GM23248 (cell line): ENCODE results near the gene ADGRG2. TPM values are rescaled to one million over a fixed set of nuclear protein-coding genes. Genes with fewer than 3 reads are reported as not detected.

ENCODE experiments used
- DNase-seq: peaks from one replicate; pipeline ENCODE4 v3.0.0-alpha.2; 2015
- H2AFZ ChIP-seq: fragments of 200-600 bp; sonication (generic); 2 replicates; pipeline ENCODE4 v1.6.1; 2016; ENCODE audit warnings: antibody characterized with exemption
- H3F3A ChIP-seq: fragments of 200-600 bp; sonication (generic); 2 replicates; pipeline ENCODE4 v1.6.1; 2016; ENCODE audit warnings: mild to moderate bottlenecking, antibody characterized with exemption, mixed run types; ENCODE audit not compliant: insufficient read depth
- H3K27ac ChIP-seq: fragments of 200-600 bp; sonication (generic); 2 replicates; pipeline ENCODE4 v1.5.1; 2016; ENCODE audit warnings: mild to moderate bottlenecking
- H3K27me3 ChIP-seq: fragments of 200-600 bp; sonication (generic); replicated peaks from 2 replicates; pipeline ENCODE4 v1.6.1; 2016; ENCODE audit warnings: mild to moderate bottlenecking; ENCODE audit not compliant: insufficient read depth
- H3K36me3 ChIP-seq: fragments of 200-600 bp; sonication (generic); 2 replicates; pipeline ENCODE4 v1.6.1; 2016; ENCODE audit warnings: low read depth, mild to moderate bottlenecking
- H3K4me1 ChIP-seq: fragments of 200-600 bp; sonication (generic); 2 replicates; pipeline ENCODE4 v1.6.1; 2016; ENCODE audit warnings: mild to moderate bottlenecking; ENCODE audit not compliant: insufficient read depth
- H3K4me2 ChIP-seq: fragments of 200-600 bp; sonication (generic); one replicate; pipeline ENCODE4 v1.6.1; 2016; ENCODE audit warnings: mild to moderate bottlenecking; ENCODE audit not compliant: unreplicated experiment
- H3K4me3 ChIP-seq: fragments of 200-600 bp; sonication (generic); 2 replicates; pipeline ENCODE4 v1.5.1; 2016; ENCODE audit warnings: mild to moderate bottlenecking
- H3K79me2 ChIP-seq: fragments of 200-600 bp; sonication (generic); 2 replicates; pipeline ENCODE4 v1.6.1; 2016; ENCODE audit warnings: mild to moderate bottlenecking; ENCODE audit not compliant: insufficient read depth
- H3K9ac ChIP-seq: fragments of 200-600 bp; sonication (generic); 2 replicates; pipeline ENCODE4 v1.6.1; 2016; ENCODE audit warnings: mild to moderate bottlenecking
- H3K9me2 ChIP-seq: fragments of 200-600 bp; sonication (generic); 2 replicates; pipeline ENCODE4 v1.6.1; 2016; ENCODE audit warnings: mixed run types, mild to moderate bottlenecking, moderate library complexity; ENCODE audit not compliant: insufficient read depth
- H3K9me3 ChIP-seq: fragments of 200-600 bp; sonication (generic); one replicate; pipeline ENCODE4 v1.6.1; 2017; ENCODE audit warnings: low read depth
- H4K20me1 ChIP-seq: fragments of 200-600 bp; sonication (generic); 2 replicates; pipeline ENCODE4 v1.6.0; 2016; ENCODE audit not compliant: insufficient read depth
- EZH2 ChIP-seq: fragments of 200-600 bp; sonication (generic); IDR thresholded peaks from 2 replicates; pipeline ENCODE4 v1.6.1; 2018; ENCODE audit warnings: antibody characterized with exemption, mild to moderate bottlenecking; ENCODE audit not compliant: insufficient read depth, poor library complexity, severe bottlenecking
- EZH2phosphoT487 ChIP-seq: fragments of 200-600 bp; sonication (generic); IDR thresholded peaks from 2 replicates; pipeline ENCODE4 v1.6.1; 2018; ENCODE audit warnings: antibody characterized with exemption, moderate library complexity, mild to moderate bottlenecking, low read depth; ENCODE audit not compliant: insufficient read depth
- WGBS, 2 experiments: methylation state at CpG; one replicate each; pipeline ENCODE4 v1.1.6; 2015 to 2017; ENCODE audit warnings: low lambda C conversion rate in 2 of 2, low coverage in 1 of 2; ENCODE audit errors: missing lambda C conversion rate in 2 of 2; 5-methylcytosine and 5-hydroxymethylcytosine counted together
- in situ Hi-C: fragments of 300-500 bp; cut with MboI; formaldehyde crosslinking; loops from 2 replicates; pipeline ENCODE4 v1.15.0; 2020
- polyA plus RNA-seq: library from polyadenylated mRNA; unstranded; fragments of >200 nt; fragmentation: Nextera tagmentation; extraction: Ambion mirVana; gene quantifications from 2 replicates; pipeline ENCODE4 v1.2.1, GENCODE V29; 2016
- total RNA-seq: library from RNA; depleted of rRNA; stranded (reverse); fragments of >200 nt; shearing (Covaris generic); gene quantifications from 2 replicates; pipeline ENCODE4 v1.2.3, GENCODE V29; 2014

ADGRG2 gene
- total and polyA plus RNA-seq, 2 experiments from 2014 or later, result 0.10 TPM; not detected in 1

DNA sequence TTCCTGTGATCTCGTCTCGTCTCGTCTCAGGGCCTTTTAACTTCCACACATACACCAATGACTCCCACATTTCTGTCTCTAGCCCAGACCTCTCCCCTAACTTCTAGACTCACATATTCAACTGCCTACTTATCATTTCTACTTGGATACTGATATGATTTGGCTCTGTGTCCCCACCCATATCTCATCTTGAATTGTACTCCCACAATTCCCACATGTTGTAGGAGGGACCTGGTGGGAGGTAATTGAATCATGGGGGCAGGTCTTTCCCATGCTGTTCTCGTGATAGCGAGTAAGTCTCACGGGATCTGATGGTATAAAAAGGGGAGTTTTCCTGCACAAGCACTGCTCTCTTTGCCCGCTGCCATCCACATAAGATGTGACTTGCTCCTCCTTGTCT, 147.3 kb downstream of the ADGRG2 start:
- Histone ChIP-seq H3K27me3 (no peaks in the 10 kb centered on the region), H3K36me3 (no peaks in the 10 kb centered on the region), H4K20me1 (no peaks in the 10 kb centered on the region), H3K4me2 (no peak overlapping the region), H3K9me2 (no peaks in the 10 kb centered on the region), H2AFZ (no peak overlapping the region), H3K4me1 (no peaks in the 10 kb centered on the region), H3K9ac (no peak overlapping the region), H3K79me2 (no peaks in the 10 kb centered on the region), H3K4me3 (no peak overlapping the region), H3K9me3 (no peaks in the 10 kb centered on the region), H3F3A (no peaks in the 10 kb centered on the region), H3K27ac (no peak overlapping the region)
- no peak for DNase-seq
- 98 to 99% methylated on average over 7 of the region's 7 CpGs for whole genome bisulfite sequencing, 2 experiments
- in situ Hi-C loops, result no loop called here
- no peak for TF ChIP-seq EZH2phosphoT487
- TF ChIP-seq EZH2, result no peak

DNA sequence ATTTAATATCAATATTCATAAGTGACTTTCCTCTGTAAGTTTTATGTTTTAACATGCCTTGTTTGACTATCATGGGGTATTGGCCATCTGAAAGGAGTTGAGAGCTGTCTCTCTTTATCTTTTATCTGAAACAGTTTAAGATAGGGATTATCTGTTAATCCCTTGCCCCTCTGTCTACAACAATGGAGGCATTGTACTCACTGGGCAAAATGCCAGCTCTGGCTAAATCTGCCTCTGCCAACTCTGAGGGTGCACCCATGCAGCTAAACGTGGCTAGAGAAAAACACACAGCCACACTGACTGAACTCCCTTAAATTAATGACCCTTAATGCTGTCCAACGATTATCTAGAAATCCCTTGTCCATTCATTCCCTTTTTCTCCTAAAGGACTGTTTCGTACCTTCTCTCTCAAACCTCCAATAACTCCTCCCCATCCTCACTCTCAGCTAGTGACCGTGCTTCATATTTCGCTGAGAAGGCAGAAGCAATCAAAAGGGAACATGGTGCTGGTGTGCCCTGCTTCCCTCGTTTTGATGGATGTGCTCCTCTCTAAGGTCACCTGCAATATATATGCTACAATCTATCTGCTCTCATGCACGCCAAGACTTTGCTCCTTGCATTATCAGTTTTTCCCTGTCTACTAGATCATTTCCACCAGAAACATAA, 148.6 kb downstream of the ADGRG2 start:
- H3K36me3 ChIP-seq, result no peaks in the 10 kb centered on the region
- in situ Hi-C loops, result no loop called here
- H3K9me2 ChIP-seq, result no peaks in the 10 kb centered on the region
- H3F3A ChIP-seq, result no peaks in the 10 kb centered on the region
- TF ChIP-seq EZH2, result no peak
- no peak for TF ChIP-seq EZH2phosphoT487
- H3K4me2 ChIP-seq, result no peak overlapping the region
- H2AFZ ChIP-seq, result no peak overlapping the region
- no peak overlapping the region for H3K27ac ChIP-seq
- DNase-seq, result no peak
- no peak overlapping the region for H3K9ac ChIP-seq
- H3K27me3 ChIP-seq, result no peaks in the 10 kb centered on the region
- H3K4me3 ChIP-seq, result no peak overlapping the region
- no peaks in the 10 kb centered on the region for H3K4me1 ChIP-seq
- no peaks in the 10 kb centered on the region for H3K9me3 ChIP-seq
- no peaks in the 10 kb centered on the region for H3K79me2 ChIP-seq
- 74 to 75% methylated on average over 6 to 7 of the region's 7 CpGs for WGBS, 2 experiments
- no peaks in the 10 kb centered on the region for H4K20me1 ChIP-seq

DNA sequence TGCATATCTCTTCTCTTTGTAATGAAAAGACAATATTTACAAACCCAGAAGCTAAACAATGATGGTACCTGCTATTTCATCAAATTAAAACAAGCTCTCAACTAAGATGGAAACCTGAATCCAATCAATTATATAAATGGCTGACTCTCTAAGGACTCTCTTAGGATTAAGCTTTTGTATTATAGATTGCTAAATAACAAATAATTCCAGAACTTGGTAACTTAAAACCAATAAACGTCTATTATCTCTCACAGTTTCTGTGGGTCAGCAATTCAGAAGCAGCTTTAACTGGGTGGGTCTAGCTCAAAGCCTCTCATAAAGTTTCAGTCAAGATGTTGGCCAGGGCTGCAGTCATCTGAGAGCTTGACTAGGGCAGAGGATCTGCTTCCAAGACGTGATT, 150.8 kb downstream of the ADGRG2 start:
- Histone ChIP-seq H3K36me3 (no peaks in the 10 kb centered on the region), H3K4me2 (no peak overlapping the region), H3K9me3 (no peaks in the 10 kb centered on the region), H2AFZ (no peak overlapping the region), H3K4me3 (no peak overlapping the region), H3K9me2 (no peaks in the 10 kb centered on the region), H3K79me2 (no peaks in the 10 kb centered on the region; the same call in 1 of the 2 replicates), H3F3A (no peaks in the 10 kb centered on the region), H4K20me1 (no peaks in the 10 kb centered on the region), H3K27ac (no peak overlapping the region), H3K4me1 (no peaks in the 10 kb centered on the region), H3K9ac (no peak overlapping the region), H3K27me3 (no peaks in the 10 kb centered on the region)
- DNase-seq, result no peak
- 13 to 14% methylated on average over 2 of the region's 2 CpGs for WGBS, 2 experiments
- TF ChIP-seq EZH2phosphoT487 (no peak), EZH2 (no peak)
- in situ Hi-C loops, result no loop called here

DNA sequence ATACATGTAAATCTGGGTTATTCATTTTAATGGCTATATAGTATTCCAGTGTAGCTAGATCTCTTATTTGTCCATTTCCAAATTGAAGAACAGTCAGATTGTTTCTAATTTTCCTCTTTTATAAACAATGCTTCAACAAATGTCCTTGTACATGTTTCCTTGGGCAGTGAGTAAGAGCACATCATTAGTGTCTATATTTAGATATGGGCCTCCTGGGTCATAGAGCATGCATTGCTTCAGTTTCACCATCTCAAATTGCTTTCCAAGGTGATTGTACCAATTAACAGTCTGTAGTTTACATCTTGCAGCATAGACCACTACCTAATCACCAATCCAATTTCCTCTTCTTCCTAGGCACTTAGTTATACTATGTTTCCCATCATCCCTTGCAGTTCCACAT, 151.8 kb downstream of the ADGRG2 start:
- H4K20me1 ChIP-seq, result no peaks in the 10 kb centered on the region
- no peak overlapping the region for H3K9ac ChIP-seq
- no peaks in the 10 kb centered on the region for H3K4me1 ChIP-seq
- no peak overlapping the region for H2AFZ ChIP-seq
- in situ Hi-C loops, result no loop called here
- H3F3A ChIP-seq, result no peaks in the 10 kb centered on the region
- DNase-seq, result no peak
- TF ChIP-seq EZH2 (no peak), EZH2phosphoT487 (no peak)
- no peak overlapping the region for H3K4me3 ChIP-seq
- no peaks in the 10 kb centered on the region; the same call in 1 of the 2 replicates for H3K79me2 ChIP-seq
- H3K4me2 ChIP-seq, result no peak overlapping the region
- H3K27ac ChIP-seq, result no peak overlapping the region
- no peaks in the 10 kb centered on the region for H3K9me2 ChIP-seq
- no peaks in the 10 kb centered on the region for H3K27me3 ChIP-seq
- no peaks in the 10 kb centered on the region for H3K9me3 ChIP-seq
- H3K36me3 ChIP-seq, result no peaks in the 10 kb centered on the region
